SK-N-SH treated with all-trans-retinoic acid at 6 μM for 48 hours (cell line): ENCODE results near the gene TNRC6A.

Source experiments
- CSDC2 ChIP-seq: fragments of 250-450 bp; sonication (Bioruptor Pico); IDR thresholded peaks from 2 replicates; pipeline ENCODE4 v1.5.0; 2020; ENCODE audit warnings: mild to moderate bottlenecking, moderate library complexity
- SNAI2 ChIP-seq: fragments of 250-450 bp; sonication (Bioruptor Pico); IDR thresholded peaks from 2 replicates; pipeline ENCODE4 v1.5.0; 2020; ENCODE audit warnings: mild to moderate bottlenecking, moderate library complexity
- ZFP30 ChIP-seq: fragments of 450-650 bp; formaldehyde crosslinking; IDR thresholded peaks from 2 replicates; pipeline ENCODE4 v1.5.0; 2022; ENCODE audit warnings: mild to moderate bottlenecking, moderate library complexity

- no peak for TF ChIP-seq SNAI2 (CRISPR knock-in tag)
- TF ChIP-seq ZFP30 (CRISPR knock-in tag), result no peak
- no peak for TF ChIP-seq CSDC2 (CRISPR knock-in tag)
Measured at GRCh38 chr16:24683847-24684493, 45.5 kb upstream of the TNRC6A start.
